Ovary (tissue), 9 donors: ENCODE data around the gene PALD1. TPM values are rescaled to one million over a fixed set of nuclear protein-coding genes. Genes with fewer than 3 reads are reported as not detected.

Experiments used
- DNase-seq, 5 donors: peaks; one replicate each; pipeline ENCODE4 v3.0.0-alpha.2; 2019 to 2020
- H3K27ac ChIP-seq, 2 donors: fragments of 200-600 bp; one replicate each; pipeline versions ENCODE4 v1.5.1 to v1.8.0; 2019 to 2022
- H3K27me3 ChIP-seq: fragments of 200-600 bp; one replicate; pipeline ENCODE4 v1.8.0; 2022
- H3K36me3 ChIP-seq: fragments of 200-600 bp; sonication (generic); one replicate; pipeline ENCODE4 v1.5.1; 2019
- H3K4me1 ChIP-seq: one replicate; pipeline ENCODE4 v1.8.1; 2013; ENCODE audit warnings: mild to moderate bottlenecking, moderate library complexity; ENCODE audit not compliant: insufficient read depth
- H3K4me3 ChIP-seq: fragments of 200-600 bp; sonication (generic); one replicate; pipeline ENCODE4 v1.5.1; 2017
- H3K9me3 ChIP-seq, 2 donors: fragments of 200-600 bp in 1 of 2; sonication (generic) in 1 of 2; one replicate each; pipeline versions ENCODE4 v1.5.1 to v1.8.1; 2013 to 2019; ENCODE audit warnings: mild to moderate bottlenecking in 1 of 2, moderate library complexity in 1 of 2
- CTCF ChIP-seq, 3 donors: fragments of 450-650 bp in 2 of 3; fragments of 200-600 bp in 1 of 3; IDR thresholded peaks; one replicate each; pipeline versions ENCODE4 v1.5.1 to v1.8.0; 2016 to 2022; ENCODE audit warnings: antibody characterized with exemption in 3 of 3, mild to moderate bottlenecking in 1 of 3
- EP300 ChIP-seq: sonication (generic); formaldehyde crosslinking; IDR thresholded peaks from one replicate; pipeline ENCODE4 v1.6.1; 2017; ENCODE audit warnings: antibody characterized with exemption
- POLR2A ChIP-seq: fragments of 450-650 bp; IDR thresholded peaks from one replicate; pipeline ENCODE4 v1.6.1; 2017; ENCODE audit warnings: antibody characterized with exemption, mild to moderate bottlenecking, moderate library complexity
- WGBS, 3 donors: extraction: QIAGEN DNeasy Blood & Tissue Kit in 1 of 3; methylation state at CpG; one replicate each; pipeline versions ENCODE4 v1.1.5 to v1.1.7; 2013 to 2017; 5-methylcytosine and 5-hydroxymethylcytosine counted together
- intact Hi-C, 4 donors: fragments of 100-400 bp; cut with DNase I; formaldehyde crosslinking; loops; one replicate each; pipeline versions ENCODE4 v1.11.0 to v1.15.1; 2022 to 2023
- polyA plus RNA-seq, 2 donors: library from polyadenylated mRNA; stranded (reverse); fragments of 200-250 nt in 1 of 2; fragments of 350-450 nt in 1 of 2; fragmentation: Illumina TruSeq in 1 of 2; extraction: RNeasy Lipid Tissue Mini Kit (QIAGEN cat#74804) in 1 of 2; gene quantifications; one replicate each; pipeline ENCODE4 v1.2.3, GENCODE V29; 2013 to 2014
- total RNA-seq, 7 donors: library from RNA; depleted of rRNA in 2 of 7; stranded (reverse); fragments of >200 nt in 2 of 7; fragmentation: NEBNext Ultra II Directional in 3 of 7; extraction: Animal tissue kit (Norgen Biotek cat#: 25700) in 3 of 7; gene quantifications; one replicate each; pipeline versions ENCODE4 v1.1.0 to v1.2.4, GENCODE V29; 2016 to 2023
- donor health status: DM: no; HTN: no; CAD: no; lungs with moderate emphysema.
- donor health status: DM: no; HTN: no; CAD: no.
- donor health status: Bipolar disorder and iron deficiency.
- donor health status: DM: yes; HTN: yes; CAD: no.
- donor health status: DM: no; HTN: no; CAD: no.
- donor health status: DM: yes; HTN: yes; CAD: no.

The PALD1 gene
- total and polyA plus RNA-seq, 9 donors, result 2.2 to 10.5 (median 6.8) TPM

DNA sequence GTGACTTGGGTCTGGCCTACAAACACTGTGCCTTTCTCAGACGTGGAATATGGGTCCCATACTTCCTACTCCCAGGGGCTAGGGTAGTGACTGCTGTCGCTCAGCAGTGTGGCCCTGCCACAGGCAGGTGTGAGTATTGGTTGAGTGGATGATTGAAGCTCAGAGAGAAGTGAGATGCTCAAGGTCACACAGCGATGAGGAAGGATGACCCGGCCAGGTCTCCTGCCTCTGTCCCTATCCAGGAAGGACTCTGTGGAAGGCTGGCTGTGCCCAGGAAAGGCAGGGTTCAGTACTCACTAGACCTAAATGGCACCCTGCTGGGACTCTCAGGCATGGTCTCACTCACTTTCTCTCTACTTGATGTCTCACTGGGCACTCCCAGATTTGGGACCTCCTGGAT lies 121.2 kb downstream of the PALD1 start:
- Histone ChIP-seq H3K27me3 (no peaks in the 10 kb centered on the region), H3K36me3 (no peaks in the 10 kb centered on the region), H3K4me1 (no peaks in the 10 kb centered on the region), H3K9me3 (no peaks in the 10 kb centered on the region), H3K27ac (no peak overlapping the region), H3K4me3 (no peak overlapping the region)
- WGBS, 3 donors, result 87 to 94% (median 89%) methylated on average over 4 of the region's 4 CpGs
- no peak for DNase-seq
- intact Hi-C loops, result no loop called here
- no peak for TF ChIP-seq CTCF (IDR thresholded peaks at IDR 0.05)
- no peak for TF ChIP-seq POLR2A
- no peak for TF ChIP-seq EP300

DNA sequence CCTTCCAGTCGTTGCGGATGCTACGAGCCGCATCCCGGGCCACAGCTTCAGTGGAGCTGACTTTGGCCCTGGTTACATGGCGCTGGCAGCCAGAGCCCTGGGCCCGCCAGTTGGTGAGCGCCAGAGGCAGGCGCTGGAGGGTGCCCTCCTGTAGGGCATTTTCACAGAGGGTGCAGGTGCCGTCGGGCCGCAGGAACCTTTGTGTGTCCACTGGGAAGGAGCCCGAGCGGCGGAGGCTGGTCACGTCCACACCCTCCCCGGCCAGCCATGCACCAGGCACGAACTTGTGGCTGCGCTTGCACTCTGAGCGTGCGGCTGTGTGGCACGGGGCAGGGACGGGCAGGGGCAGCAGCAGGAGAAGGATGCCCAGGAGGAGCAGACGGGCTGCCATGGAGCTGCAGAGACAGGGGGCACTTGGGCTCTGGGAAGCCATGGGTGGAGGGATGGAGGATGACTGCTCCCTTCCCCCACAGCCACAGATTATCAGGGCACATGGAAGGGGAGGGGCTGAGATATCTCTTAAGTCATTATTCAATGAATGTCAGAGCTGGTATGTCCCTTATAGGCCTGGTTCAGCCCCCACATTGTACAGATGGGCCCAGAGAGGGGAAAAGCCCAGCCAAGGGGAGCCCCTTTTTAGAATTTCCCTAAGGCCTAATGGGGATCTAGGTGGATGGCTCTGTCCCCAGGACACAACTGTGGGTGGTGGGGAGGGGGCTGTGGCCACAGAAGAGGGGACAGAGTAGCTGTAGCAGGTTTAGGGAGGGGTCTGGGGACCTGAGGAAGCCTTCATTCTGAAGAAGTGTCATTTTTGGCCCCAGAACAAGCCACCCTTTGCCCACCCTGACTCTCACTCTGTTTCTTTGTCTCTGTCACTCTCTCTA lies 122.2 kb downstream of the PALD1 start:
- no peak overlapping the region for H3K4me3 ChIP-seq
- intact Hi-C loops, result no loop called here

DNA sequence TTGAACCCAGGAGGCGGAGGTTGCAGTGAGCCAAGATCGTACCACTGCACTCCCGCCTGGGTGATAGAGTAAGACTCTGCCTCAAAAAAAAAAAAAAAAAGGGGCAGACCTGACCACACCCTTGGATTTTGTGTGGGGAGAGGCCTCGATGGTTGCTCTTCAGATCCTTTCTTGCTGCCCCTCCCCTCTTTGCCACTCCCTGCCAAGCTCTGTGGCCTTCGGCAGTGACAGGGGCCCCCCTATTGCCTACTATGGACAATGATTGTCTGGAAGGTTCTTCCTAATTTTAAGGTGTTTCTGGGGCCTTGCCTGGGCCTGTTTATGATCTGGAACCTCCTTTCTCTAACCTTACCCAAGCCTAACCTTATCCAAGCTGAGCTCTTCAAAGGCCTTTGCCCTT lies 123.2 kb downstream of the PALD1 start:
- TF ChIP-seq POLR2A, result no peak
- 89 to 97% (median 90%) methylated on average over 5 of the region's 5 CpGs for WGBS, 3 donors
- H3K27me3 ChIP-seq, result no peaks in the 10 kb centered on the region

More for the DNA sequence above, 122.2 kb downstream of the PALD1 start:
- WGBS, 3 donors, result 95 to 96% (median 95%) methylated on average over 24 of the region's 24 CpGs
- no peak overlapping the region for H3K27ac ChIP-seq
- H3K4me1 ChIP-seq, result no peaks in the 10 kb centered on the region
- H3K9me3 ChIP-seq, result no peaks in the 10 kb centered on the region
- DNase-seq, result no peak
- no peaks in the 10 kb centered on the region for H3K36me3 ChIP-seq
- TF ChIP-seq POLR2A (no peak), CTCF (IDR thresholded peaks at IDR 0.05) (no peak), EP300 (no peak)
- no peaks in the 10 kb centered on the region for H3K27me3 ChIP-seq

GRCh38 chr10:70602665-70603448 lies 124.3 kb downstream of the PALD1 start, which contains the start of gene PRF1:
PRF1 (minus strand) TSS chr10:70602741; CDS start chr10:70600902, 1,839 bp downstream.
- H3K9me3 ChIP-seq, result no peaks in the 10 kb centered on the region
- no peak for DNase-seq
- no peaks in the 10 kb centered on the region for H3K27me3 ChIP-seq
- no peak for TF ChIP-seq POLR2A
- WGBS, 3 donors, result 93 to 96% (median 93%) methylated on average over 21 of the region's 21 CpGs
- no peaks in the 10 kb centered on the region for H3K4me1 ChIP-seq
- no peaks in the 10 kb centered on the region for H3K36me3 ChIP-seq
- intact Hi-C loops, result no loop called here
- H3K27ac ChIP-seq, result no peak within 1 kb of the TSS
- no peak within 1 kb of the TSS for H3K4me3 ChIP-seq

More for the DNA sequence above, 123.2 kb downstream of the PALD1 start:
- Histone ChIP-seq H3K9me3 (no peaks in the 10 kb centered on the region), H3K36me3 (no peaks in the 10 kb centered on the region), H3K4me1 (no peaks in the 10 kb centered on the region), H3K27ac (no peak overlapping the region), H3K4me3 (no peak overlapping the region)
- no peak for DNase-seq
- intact Hi-C loops, result no loop called here

DNA sequence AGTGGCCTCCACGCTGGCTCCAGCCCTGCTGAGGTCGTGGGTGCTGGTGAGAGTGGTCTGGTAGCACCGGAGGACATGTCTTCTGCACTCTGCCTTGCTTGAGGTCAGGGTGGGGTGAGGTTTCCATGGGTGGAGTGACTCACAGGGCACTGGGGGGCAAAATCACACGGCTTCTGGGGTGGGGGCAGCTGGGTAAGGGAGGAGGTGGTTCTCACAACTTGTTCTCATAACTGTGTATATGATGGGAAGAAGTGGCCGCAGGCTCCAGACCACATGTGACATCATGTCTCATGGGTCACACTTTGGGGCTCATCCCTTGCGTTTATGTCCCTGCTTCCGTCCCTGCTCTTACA lies 124.9 kb downstream of the PALD1 start:
- no peaks in the 10 kb centered on the region for H3K4me1 ChIP-seq
- no peaks in the 10 kb centered on the region for H3K36me3 ChIP-seq
- DNase-seq, result no peak
- no peaks in the 10 kb centered on the region for H3K27me3 ChIP-seq
- H3K9me3 ChIP-seq, result no peaks in the 10 kb centered on the region
- H3K27ac ChIP-seq, result no peak overlapping the region
- intact Hi-C loops, result no loop called here
- 77 to 90% (median 90%) methylated on average over 7 of the region's 7 CpGs for WGBS, 3 donors
- no peak for TF ChIP-seq POLR2A
- TF ChIP-seq EP300, result no peak
- no peak for TF ChIP-seq CTCF (IDR thresholded peaks at IDR 0.05)
- H3K4me3 ChIP-seq, result no peak overlapping the region
